Erythroblast (primary cell): ENCODE results near the gene TBCD.

ENCODE experiments used
- GATA1 ChIP-seq: IDR thresholded peaks from 2 replicates; pipeline ENCODE4 v1.6.1; 2011; ENCODE audit warnings: low read depth, mild to moderate bottlenecking, control low read depth, low read length, moderate library complexity
- POLR2A ChIP-seq: IDR thresholded peaks from 2 replicates; pipeline ENCODE4 v1.6.1; 2011; ENCODE audit warnings: mild to moderate bottlenecking, low read length

- TF ChIP-seq POLR2A = no peak
- TF ChIP-seq GATA1 = no peak
Observed at GRCh38 chr17:82962163-82962720, 210.4 kb downstream of the TBCD start.
